Measurements from ENCODE around the gene RARS2. TPM values are rescaled to one million over a fixed set of nuclear protein-coding genes. Genes with fewer than 3 reads are reported as not detected.

Gene RARS2
- total RNA-seq, 4 donors from 2014 or later: 28.4 to 38.7 (median 30.4) TPM

- no peaks in the 10 kb centered on the region for H3K9me3 ChIP-seq
- WGBS, 2 donors: 98 to 100% methylated on average over 1 of the region's 1 CpG
- H3K27me3 ChIP-seq: no peaks in the 10 kb centered on the region
- H3K4me1 ChIP-seq: no peaks in the 10 kb centered on the region
- H3K36me3 ChIP-seq: peaks cover 4 to 9% of the 10 kb centered on the region in 2 donors
- no peak overlapping the region for H3K4me3 ChIP-seq (replicated peaks in 1 of 3)
- DNase-seq: no peak
- TF ChIP-seq CTCF (IDR thresholded peaks at IDR 0.05) (no peak), POLR2A (IDR thresholded peaks at IDR 0.05) (no peak)
- intact Hi-C loops (cut with DNase I): no loop called here
- H3K27ac ChIP-seq: no peak overlapping the region
These were observed 51.1 kb downstream of the RARS2 start for GRCh38 chr6:87538510-87539260.

GRCh38 chr6:87534377-87535047 is 55.3 kb downstream of the RARS2 start:
- Histone ChIP-seq H3K9me3 (no peaks in the 10 kb centered on the region), H3K27ac (no peak overlapping the region), H3K4me3 (replicated peaks in 1 of 3) (no peak overlapping the region), H3K4me1 (no peaks in the 10 kb centered on the region), H3K36me3 (peaks cover 0 to 9% of the 10 kb centered on the region in 2 donors), H3K27me3 (no peaks in the 10 kb centered on the region)
- intact Hi-C loops (cut with DNase I): no loop called here
- DNase-seq: no peak
- 98 to 100% methylated on average over 2 of the region's 2 CpGs for WGBS, 2 donors
- TF ChIP-seq POLR2A (IDR thresholded peaks at IDR 0.05) (no peak), CTCF (IDR thresholded peaks at IDR 0.05) (no peak)

- no peaks in the 10 kb centered on the region for H3K4me1 ChIP-seq
- intact Hi-C loops (cut with DNase I): no loop called here
- TF ChIP-seq POLR2A (IDR thresholded peaks at IDR 0.05): no peak
- no peak for TF ChIP-seq CTCF (IDR thresholded peaks at IDR 0.05)
- H3K4me3 ChIP-seq (replicated peaks in 1 of 3): no peak overlapping the region
- H3K27me3 ChIP-seq: no peaks in the 10 kb centered on the region
- no peak overlapping the region for H3K27ac ChIP-seq
- peaks cover 3 to 5% of the 10 kb centered on the region in 2 donors for H3K36me3 ChIP-seq
- 93 to 97% methylated on average over 1 of the region's 1 CpG for WGBS, 2 donors
- DNase-seq: no peak
- no peaks in the 10 kb centered on the region for H3K9me3 ChIP-seq
These were observed 60.6 kb downstream of the RARS2 start for GRCh38 chr6:87529221-87529620.

- WGBS, 2 donors: 83 to 99% methylated on average over 3 of the region's 3 CpGs
- Histone ChIP-seq H3K9me3 (no peaks in the 10 kb centered on the region), H3K4me1 (no peaks in the 10 kb centered on the region), H3K36me3 (peaks cover 13 to 19% of the 10 kb centered on the region in 2 donors), H3K27ac (no peak overlapping the region), H3K4me3 (replicated peaks in 1 of 3) (no peak overlapping the region), H3K27me3 (no peaks in the 10 kb centered on the region)
- DNase-seq: no peak
- TF ChIP-seq CTCF (IDR thresholded peaks at IDR 0.05) (no peak), POLR2A (IDR thresholded peaks at IDR 0.05) (no peak)
- intact Hi-C loops (cut with DNase I): no loop called here
These were observed 67.1 kb downstream of the RARS2 start for GRCh38 chr6:87522686-87523085.

DNA sequence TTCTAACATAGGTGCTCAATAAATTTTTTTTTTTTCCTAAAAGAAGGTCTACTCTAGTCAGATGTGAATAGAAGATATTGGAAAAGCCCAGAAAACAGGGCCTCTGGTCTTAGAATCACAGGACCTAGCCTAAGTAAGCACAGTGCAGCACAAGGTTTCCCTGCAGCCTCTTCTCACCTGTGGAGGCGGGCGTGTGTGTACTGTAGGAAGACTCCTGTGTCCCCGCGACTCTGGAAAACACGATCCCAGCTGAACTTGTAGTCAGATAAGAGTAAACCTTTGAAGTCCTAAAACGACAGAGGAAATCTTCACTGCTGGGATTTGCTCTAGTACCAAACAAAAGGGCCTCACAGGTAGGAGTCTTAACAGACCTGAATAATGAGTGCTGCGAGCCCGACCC is 71.3 kb downstream of the RARS2 start:
- H3K27ac ChIP-seq: no peak overlapping the region
- no peaks in the 10 kb centered on the region for H3K9me3 ChIP-seq
- no peak for DNase-seq
- no peak overlapping the region for H3K4me3 ChIP-seq (replicated peaks in 1 of 3)
- 87 to 92% methylated on average over 8 of the region's 8 CpGs for WGBS, 2 donors
- H3K4me1 ChIP-seq: no peaks in the 10 kb centered on the region
- no peaks in the 10 kb centered on the region for H3K27me3 ChIP-seq
- intact Hi-C loops (cut with DNase I): no loop called here
- TF ChIP-seq POLR2A (IDR thresholded peaks at IDR 0.05): no peak
- no peak for TF ChIP-seq CTCF (IDR thresholded peaks at IDR 0.05)
- peaks cover 25 to 28% of the 10 kb centered on the region in 2 donors for H3K36me3 ChIP-seq

Measured in thyroid gland (tissue), 4 donors.